K562 treated with DMSO at 1 percent for 24 hours (cell line): ENCODE results near the gene CT47C1. TPM values are rescaled to one million over a fixed set of nuclear protein-coding genes. Genes with fewer than 3 reads are reported as not detected.

Source experiments
- total RNA-seq: library from RNA; unstranded; fragments of 300-600 nt; gene quantifications from 2 replicates; pipeline ENCODE4 v1.2.3, GENCODE V29; 2022; ENCODE audit warnings: low read depth; ENCODE audit not compliant: insufficient read depth

Gene CT47C1
- 0.68 and 1.00 TPM in 2 replicates for total RNA-seq

GRCh38 chrX:119072744-119073143 lies at the start of gene CT47C1:
Gene CT47C1 (plus strand): TSS chrX:119072993. CDS start chrX:119073226, 233 bp downstream.

Other genes with a start within 250 kb of the CT47C1 start
- 0.12 TPM in 1 of 2 replicates, not detected in the other for gene ZCCHC12, start 249.2 kb upstream of the CT47C1 start, total RNA-seq
- gene LONRF3, start 98.4 kb upstream of the CT47C1 start, total RNA-seq: 4.0 and 4.8 TPM in 2 replicates
- gene KIAA1210, start 54.8 kb downstream of the CT47C1 start, total RNA-seq: not detected in 2 replicates
- gene PGRMC1, start 163.3 kb downstream of the CT47C1 start, total RNA-seq: 111 and 123 TPM in 2 replicates